C4-2B (cell line): ENCODE results near the gene USP15.

Source experiments
- CTCF ChIP-seq: fragments of 450-650 bp; conservative IDR thresholded peaks from 2 replicates; pipeline ENCODE4 v1.5.1; 2017; ENCODE audit warnings: mild to moderate bottlenecking
- ZFX ChIP-seq: fragments of 450-650 bp; IDR thresholded peaks from 2 replicates; pipeline ENCODE4 v1.6.1; 2017

GRCh38 chr12:62308201-62308600, 48.0 kb downstream of the USP15 start:
- TF ChIP-seq CTCF (no peak), ZFX (no peak)
